Testis (tissue), 2 donors: ENCODE results near the gene KCND3.

ENCODE experiments used
- POLR2A ChIP-seq: fragments of 450-650 bp; IDR thresholded peaks from one replicate; pipeline ENCODE4 v1.6.1; 2017; ENCODE audit warnings: antibody characterized with exemption, mild to moderate bottlenecking, moderate library complexity
- TF ChIP-seq, protein P1 (sequence below), 3 experiments: fragments of 450-650 bp in 2 of 3; fragments of 200-600 bp in 1 of 3; sonication (generic) in 1 of 3; IDR thresholded peaks; one replicate each; pipeline ENCODE4 v1.5.1; 2016 to 2019; ENCODE audit warnings: antibody characterized with exemption in 3 of 3, mild to moderate bottlenecking in 2 of 3, moderate library complexity in 1 of 3

DNA sequence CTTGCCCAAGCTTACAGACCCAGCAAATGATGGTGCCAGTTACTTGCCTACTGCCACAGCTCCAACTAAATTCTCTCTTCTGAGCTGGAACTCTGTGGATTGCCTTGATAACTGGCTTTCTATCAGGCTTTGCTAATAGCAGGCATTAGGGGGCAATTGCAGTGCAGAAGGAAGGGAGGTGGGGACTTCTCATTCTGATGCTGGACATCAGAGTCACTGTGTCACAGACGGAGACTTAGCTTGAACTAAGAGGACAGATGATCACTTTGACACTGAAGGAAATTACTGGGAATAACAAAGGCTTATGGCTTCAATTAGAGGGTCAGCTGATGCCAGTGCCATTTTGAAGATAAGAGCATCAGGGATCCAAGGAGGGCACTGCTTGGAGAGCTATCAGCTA lies 119.3 kb downstream of the KCND3 start:
- TF ChIP-seq, protein P1, sequence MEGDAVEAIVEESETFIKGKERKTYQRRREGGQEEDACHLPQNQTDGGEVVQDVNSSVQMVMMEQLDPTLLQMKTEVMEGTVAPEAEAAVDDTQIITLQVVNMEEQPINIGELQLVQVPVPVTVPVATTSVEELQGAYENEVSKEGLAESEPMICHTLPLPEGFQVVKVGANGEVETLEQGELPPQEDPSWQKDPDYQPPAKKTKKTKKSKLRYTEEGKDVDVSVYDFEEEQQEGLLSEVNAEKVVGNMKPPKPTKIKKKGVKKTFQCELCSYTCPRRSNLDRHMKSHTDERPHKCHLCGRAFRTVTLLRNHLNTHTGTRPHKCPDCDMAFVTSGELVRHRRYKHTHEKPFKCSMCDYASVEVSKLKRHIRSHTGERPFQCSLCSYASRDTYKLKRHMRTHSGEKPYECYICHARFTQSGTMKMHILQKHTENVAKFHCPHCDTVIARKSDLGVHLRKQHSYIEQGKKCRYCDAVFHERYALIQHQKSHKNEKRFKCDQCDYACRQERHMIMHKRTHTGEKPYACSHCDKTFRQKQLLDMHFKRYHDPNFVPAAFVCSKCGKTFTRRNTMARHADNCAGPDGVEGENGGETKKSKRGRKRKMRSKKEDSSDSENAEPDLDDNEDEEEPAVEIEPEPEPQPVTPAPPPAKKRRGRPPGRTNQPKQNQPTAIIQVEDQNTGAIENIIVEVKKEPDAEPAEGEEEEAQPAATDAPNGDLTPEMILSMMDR (IDR thresholded peaks at IDR 0.05) = no peak
- no peak for TF ChIP-seq POLR2A
